Adrenal gland (tissue), 5 donors: ENCODE data around the gene DCBLD1.

Experiments
- POLR2A ChIP-seq, 2 donors: fragments of 450-650 bp; IDR thresholded peaks; one replicate each; pipeline ENCODE4 v1.6.1; 2017; ENCODE audit warnings: antibody characterized with exemption in 2 of 2, mild to moderate bottlenecking in 2 of 2, moderate library complexity in 1 of 2
- TF ChIP-seq, protein P1 (sequence below), 6 experiments: fragments of 450-650 bp in 4 of 6; fragments of 200-600 bp in 2 of 6; sonication (generic) in 1 of 6; IDR thresholded peaks; 1 replicate in 5 of 6; 2 replicates in 1 of 6; pipeline versions ENCODE4 v1.5.1 to v1.8.0; 2016 to 2021; ENCODE audit warnings: antibody characterized with exemption in 6 of 6, mild to moderate bottlenecking in 2 of 6, moderate library complexity in 1 of 6
- donor health status: DM: no; HTN: no; CAD: no.

DNA sequence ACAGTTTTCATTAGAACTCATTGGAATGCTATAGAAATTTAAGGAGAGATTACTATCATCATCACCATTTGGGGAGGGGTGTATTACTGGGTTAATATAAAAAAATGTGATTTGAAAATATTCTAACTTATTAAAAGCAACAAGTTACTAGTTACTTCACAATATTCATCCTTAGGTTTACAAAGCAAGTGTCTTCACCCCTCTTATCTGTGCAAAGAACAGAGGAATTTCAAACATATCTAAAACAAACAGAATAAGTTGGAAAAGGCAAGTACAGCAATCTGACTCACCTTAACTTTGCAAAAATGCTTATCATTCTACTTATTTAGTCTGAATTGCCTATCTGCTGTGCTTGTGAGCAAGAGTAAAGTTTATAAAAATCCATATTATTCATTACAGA is 32.9 kb downstream of the DCBLD1 start:
- TF ChIP-seq, protein P1, sequence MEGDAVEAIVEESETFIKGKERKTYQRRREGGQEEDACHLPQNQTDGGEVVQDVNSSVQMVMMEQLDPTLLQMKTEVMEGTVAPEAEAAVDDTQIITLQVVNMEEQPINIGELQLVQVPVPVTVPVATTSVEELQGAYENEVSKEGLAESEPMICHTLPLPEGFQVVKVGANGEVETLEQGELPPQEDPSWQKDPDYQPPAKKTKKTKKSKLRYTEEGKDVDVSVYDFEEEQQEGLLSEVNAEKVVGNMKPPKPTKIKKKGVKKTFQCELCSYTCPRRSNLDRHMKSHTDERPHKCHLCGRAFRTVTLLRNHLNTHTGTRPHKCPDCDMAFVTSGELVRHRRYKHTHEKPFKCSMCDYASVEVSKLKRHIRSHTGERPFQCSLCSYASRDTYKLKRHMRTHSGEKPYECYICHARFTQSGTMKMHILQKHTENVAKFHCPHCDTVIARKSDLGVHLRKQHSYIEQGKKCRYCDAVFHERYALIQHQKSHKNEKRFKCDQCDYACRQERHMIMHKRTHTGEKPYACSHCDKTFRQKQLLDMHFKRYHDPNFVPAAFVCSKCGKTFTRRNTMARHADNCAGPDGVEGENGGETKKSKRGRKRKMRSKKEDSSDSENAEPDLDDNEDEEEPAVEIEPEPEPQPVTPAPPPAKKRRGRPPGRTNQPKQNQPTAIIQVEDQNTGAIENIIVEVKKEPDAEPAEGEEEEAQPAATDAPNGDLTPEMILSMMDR (IDR thresholded peaks at IDR 0.05) = no peak
- TF ChIP-seq POLR2A (IDR thresholded peaks at IDR 0.05) = no peak
